Mesendoderm (in vitro differentiated cells): ENCODE data around the gene TSPEAR.

Source experiments
- DNase-seq: peaks from one replicate; pipeline ENCODE4 v3.0.0; 2013
- H2AK5ac ChIP-seq: 2 replicates; pipeline ENCODE4 v1.6.1; 2013; ENCODE audit warnings: low read length, inconsistent platforms
- H2BK120ac ChIP-seq: 2 replicates; pipeline ENCODE4 v1.6.1; 2013; ENCODE audit warnings: low read depth, mild to moderate bottlenecking, low read length, moderate library complexity, mixed read lengths
- H2BK15ac ChIP-seq: replicated peaks from 2 replicates; pipeline ENCODE4 v1.6.1; 2013; ENCODE audit warnings: low read depth, mild to moderate bottlenecking, moderate library complexity
- H2BK5ac ChIP-seq: 2 replicates; pipeline ENCODE4 v1.6.1; 2013; ENCODE audit warnings: low read length, inconsistent platforms
- H3K18ac ChIP-seq: 2 replicates; pipeline ENCODE4 v1.6.1; 2013; ENCODE audit warnings: mild to moderate bottlenecking, low read length, mixed read lengths
- H3K23ac ChIP-seq: one replicate; pipeline ENCODE4 v1.6.1; 2013; ENCODE audit warnings: low read length
- H3K27ac ChIP-seq: 2 replicates; pipeline ENCODE4 v1.5.1; 2013; ENCODE audit warnings: low read depth, mild to moderate bottlenecking, inconsistent platforms, low read length, moderate library complexity
- H3K27me3 ChIP-seq: 2 replicates; pipeline ENCODE4 v1.6.1; 2013; ENCODE audit warnings: low read length, control low read depth, mild to moderate bottlenecking, inconsistent platforms; ENCODE audit not compliant: insufficient read depth, poor library complexity
- H3K36me3 ChIP-seq: 2 replicates; pipeline ENCODE4 v1.6.1; 2013; ENCODE audit warnings: low read length, inconsistent platforms; ENCODE audit not compliant: control insufficient read depth, insufficient read depth
- H3K4ac ChIP-seq: one replicate; pipeline ENCODE4 v1.6.1; 2013; ENCODE audit warnings: low read depth, mild to moderate bottlenecking, low read length, moderate library complexity
- H3K4me1 ChIP-seq: 2 replicates; pipeline ENCODE4 v1.6.1; 2013; ENCODE audit warnings: low read depth, low read length, inconsistent platforms; ENCODE audit not compliant: control insufficient read depth
- H3K4me2 ChIP-seq: 2 replicates; pipeline ENCODE4 v1.6.1; 2013; ENCODE audit warnings: low read length
- H3K4me3 ChIP-seq: 2 replicates; pipeline ENCODE4 v1.5.1; 2013; ENCODE audit warnings: mild to moderate bottlenecking, low read length
- H3K56ac ChIP-seq: one replicate; pipeline ENCODE4 v1.6.1; 2013; ENCODE audit warnings: low read length
- H3K79me1 ChIP-seq: 2 replicates; pipeline ENCODE4 v1.6.1; 2013; ENCODE audit warnings: low read length, inconsistent platforms
- H3K79me2 ChIP-seq: 2 replicates; pipeline ENCODE4 v1.6.1; 2013; ENCODE audit warnings: mild to moderate bottlenecking, low read length; ENCODE audit not compliant: control insufficient read depth, insufficient read depth
- H3K9ac ChIP-seq: 2 replicates; pipeline ENCODE4 v1.6.1; 2013; ENCODE audit warnings: low read length, inconsistent platforms
- H4K5ac ChIP-seq: one replicate; pipeline ENCODE4 v1.6.1; 2013; ENCODE audit warnings: low read length
- H4K8ac ChIP-seq: one replicate; pipeline ENCODE4 v1.6.1; 2013; ENCODE audit warnings: low read depth, mild to moderate bottlenecking, control low read depth, low read length, moderate library complexity
- WGBS: extraction: QIAGEN DNeasy Blood & Tissue Kit; methylation state at CpG from one replicate; pipeline ENCODE4 v1.1.7; 2013; ENCODE audit warnings: low lambda C conversion rate, missing lambda C conversion rate; ENCODE audit not compliant: insufficient coverage; ENCODE audit errors: extremely low coverage; 5-methylcytosine and 5-hydroxymethylcytosine counted together

Gene TSPEAR

GRCh38 chr21:44497703-44498126 is 213.7 kb downstream of the TSPEAR start:
- Histone ChIP-seq H4K5ac (no peak overlapping the region), H3K56ac (no peak overlapping the region), H3K27ac (no peak overlapping the region), H3K4ac (no peak overlapping the region), H3K79me2 (no peaks in the 10 kb centered on the region), H3K4me3 (no peak overlapping the region), H3K4me1 (peaks cover 4% of the 10 kb centered on the region), H2BK15ac (no peak overlapping the region), H2BK5ac (no peak overlapping the region), H3K9ac (no peak overlapping the region), H3K23ac (no peak overlapping the region), H3K36me3 (no peaks in the 10 kb centered on the region), H3K27me3 (no peaks in the 10 kb centered on the region), H4K8ac (no peak overlapping the region), H2BK120ac (no peak overlapping the region), H3K79me1 (no peaks in the 10 kb centered on the region), H2AK5ac (no peak overlapping the region), H3K18ac (no peak overlapping the region), H3K4me2 (no peak overlapping the region)
- no peak for DNase-seq
- no CpG with 5 or more reads among the region's 6 CpGs for WGBS

GRCh38 chr21:44496564-44497550 is 214.5 kb downstream of the TSPEAR start:
- Histone ChIP-seq H3K79me1 (peaks cover under 1% of the 10 kb centered on the region), H3K4me2 (no peak overlapping the region), H3K27ac (no peak overlapping the region), H2BK5ac (no peak overlapping the region), H3K56ac (no peak overlapping the region), H2AK5ac (no peak overlapping the region), H3K79me2 (no peaks in the 10 kb centered on the region), H3K4me3 (no peak overlapping the region), H3K23ac (no peak overlapping the region), H4K8ac (no peak overlapping the region), H3K36me3 (peaks cover 1% of the 10 kb centered on the region), H3K4ac (no peak overlapping the region), H3K27me3 (no peaks in the 10 kb centered on the region), H3K4me1 (peaks cover 4% of the 10 kb centered on the region), H4K5ac (no peak overlapping the region), H3K9ac (no peak overlapping the region), H3K18ac (no peak overlapping the region), H2BK15ac (no peak overlapping the region), H2BK120ac (no peak overlapping the region)
- DNase-seq: no peak
- no CpG with 5 or more reads among the region's 27 CpGs for WGBS

- Histone ChIP-seq H3K27ac (no peak overlapping the region), H2BK120ac (no peak overlapping the region), H3K18ac (no peak overlapping the region), H3K56ac (no peak overlapping the region), H3K23ac (no peak overlapping the region), H4K8ac (no peak overlapping the region), H3K9ac (no peak overlapping the region), H3K27me3 (no peaks in the 10 kb centered on the region), H2BK5ac (no peak overlapping the region), H3K79me1 (peaks cover 3% of the 10 kb centered on the region), H3K79me2 (no peaks in the 10 kb centered on the region), H4K5ac (no peak overlapping the region), H2AK5ac (no peak overlapping the region), H3K4me1 (peaks cover 4% of the 10 kb centered on the region), H3K4me2 (no peak overlapping the region), H3K36me3 (peaks cover 3% of the 10 kb centered on the region), H2BK15ac (no peak overlapping the region), H3K4me3 (no peak overlapping the region), H3K4ac (no peak overlapping the region)
- DNase-seq: no peak
- WGBS: no CpG with 5 or more reads among the region's 16 CpGs
These were observed 215.5 kb downstream of the TSPEAR start for GRCh38 chr21:44495611-44496563.

GRCh38 chr21:44494956-44495355 is 216.4 kb downstream of the TSPEAR start:
- H4K5ac ChIP-seq: no peak overlapping the region
- H2AK5ac ChIP-seq: no peak overlapping the region
- no peaks in the 10 kb centered on the region for H3K79me2 ChIP-seq
- no peaks in the 10 kb centered on the region for H3K27me3 ChIP-seq
- peaks cover 4% of the 10 kb centered on the region for H3K4me1 ChIP-seq
- no peak overlapping the region for H3K23ac ChIP-seq
- no peak overlapping the region for H3K56ac ChIP-seq
- peaks cover 3% of the 10 kb centered on the region for H3K79me1 ChIP-seq
- no peak overlapping the region for H2BK15ac ChIP-seq
- no peak overlapping the region for H2BK120ac ChIP-seq
- H3K9ac ChIP-seq: no peak overlapping the region
- no peak overlapping the region for H3K4me3 ChIP-seq
- WGBS: no CpG with 5 or more reads among the region's 13 CpGs
- DNase-seq: no peak
- no peak overlapping the region for H3K4me2 ChIP-seq
- H3K18ac ChIP-seq: no peak overlapping the region
- peaks cover 3% of the 10 kb centered on the region for H3K36me3 ChIP-seq
- no peak overlapping the region for H2BK5ac ChIP-seq
- H3K27ac ChIP-seq: no peak overlapping the region
- no peak overlapping the region for H4K8ac ChIP-seq
- H3K4ac ChIP-seq: no peak overlapping the region

- H2BK120ac ChIP-seq: no peak overlapping the region
- no peak overlapping the region for H3K9ac ChIP-seq
- H2BK15ac ChIP-seq: no peak overlapping the region
- H3K27me3 ChIP-seq: no peaks in the 10 kb centered on the region
- no peak overlapping the region for H3K4me2 ChIP-seq
- no peak overlapping the region for H3K4me3 ChIP-seq
- no peak overlapping the region for H4K5ac ChIP-seq
- H3K36me3 ChIP-seq: peaks cover 3% of the 10 kb centered on the region
- no peak overlapping the region for H3K18ac ChIP-seq
- no peak overlapping the region for H4K8ac ChIP-seq
- H3K4ac ChIP-seq: no peak overlapping the region
- no peak overlapping the region for H3K27ac ChIP-seq
- H3K79me2 ChIP-seq: no peaks in the 10 kb centered on the region
- H3K4me1 ChIP-seq: peaks cover 4% of the 10 kb centered on the region
- H3K79me1 ChIP-seq: peaks cover 3% of the 10 kb centered on the region
- no peak overlapping the region for H2AK5ac ChIP-seq
- DNase-seq: no peak
- no peak overlapping the region for H3K56ac ChIP-seq
- WGBS: no CpG with 5 or more reads among the region's 17 CpGs
- no peak overlapping the region for H3K23ac ChIP-seq
- no peak overlapping the region for H2BK5ac ChIP-seq
These were observed 217.0 kb downstream of the TSPEAR start for GRCh38 chr21:44494418-44494817.
